MM.1S (cell line): Measurements from ENCODE around the gene CLIC5.
A peak's percentile ranks its signal among the peaks of the same experiment; 100 is the strongest.

ENCODE experiments used
- DNase-seq: peaks from one replicate; pipeline ENCODE4 v3.0.0-alpha.2; 2015
- H2AFZ ChIP-seq: fragments of 300-600 bp; sonication (generic); 2 replicates; pipeline ENCODE4 v1.6.0; 2016; ENCODE audit warnings: antibody characterized with exemption, low read length
- H3F3A ChIP-seq: fragments of 300-600 bp; sonication (generic); 2 replicates; pipeline ENCODE4 v1.6.1; 2016; ENCODE audit warnings: mild to moderate bottlenecking, antibody characterized with exemption, low read length, moderate library complexity, mixed read lengths; ENCODE audit not compliant: insufficient read depth
- H3K27ac ChIP-seq: fragments of 300-600 bp; sonication (generic); 2 replicates; pipeline ENCODE4 v1.5.1; 2016; ENCODE audit warnings: mild to moderate bottlenecking, low read length
- H3K27me3 ChIP-seq: fragments of 300-600 bp; sonication (generic); replicated peaks from 2 replicates; pipeline ENCODE4 v1.6.0; 2016; ENCODE audit warnings: low read length; ENCODE audit not compliant: insufficient read depth
- H3K36me3 ChIP-seq: fragments of 300-600 bp; sonication (generic); replicated peaks from 2 replicates; pipeline ENCODE4 v1.6.1; 2016; ENCODE audit warnings: mild to moderate bottlenecking, low read length, mixed read lengths; ENCODE audit not compliant: insufficient read depth
- H3K4me1 ChIP-seq: fragments of 300-600 bp; sonication (generic); 2 replicates; pipeline ENCODE4 v1.6.1; 2016; ENCODE audit warnings: low read length, mixed read lengths
- H3K4me2 ChIP-seq: fragments of 300-600 bp; sonication (generic); 2 replicates; pipeline ENCODE4 v1.6.0; 2016; ENCODE audit warnings: low read depth, low read length
- H3K4me3 ChIP-seq: fragments of 300-600 bp; sonication (generic); 2 replicates; pipeline ENCODE4 v1.5.1; 2016; ENCODE audit warnings: low read length, mixed read lengths
- H3K79me2 ChIP-seq: fragments of 300-600 bp; sonication (generic); 2 replicates; pipeline ENCODE4 v1.6.1; 2016; ENCODE audit warnings: mixed run types, low read length, mixed read lengths
- H3K9ac ChIP-seq: fragments of 300-600 bp; sonication (generic); 2 replicates; pipeline ENCODE4 v1.6.1; 2016; ENCODE audit warnings: low read length, mixed read lengths
- H3K9me2 ChIP-seq: fragments of 300-600 bp; sonication (generic); replicated peaks from 2 replicates; pipeline ENCODE4 v1.6.1; 2016; ENCODE audit warnings: mild to moderate bottlenecking, low read length, mixed read lengths; ENCODE audit not compliant: insufficient read depth
- H3K9me3 ChIP-seq: fragments of 300-600 bp; sonication (generic); replicated peaks from 2 replicates; pipeline ENCODE4 v1.6.1; 2016; ENCODE audit warnings: mild to moderate bottlenecking, low read length, mixed read lengths; ENCODE audit not compliant: insufficient read depth
- H4K20me1 ChIP-seq: fragments of 300-600 bp; sonication (generic); 2 replicates; pipeline ENCODE4 v1.6.1; 2016; ENCODE audit warnings: mild to moderate bottlenecking, low read length, moderate library complexity, mixed read lengths; ENCODE audit not compliant: insufficient read depth
- CTCF ChIP-seq: fragments of 300-600 bp; sonication (generic); IDR thresholded peaks from 2 replicates; pipeline ENCODE4 v1.5.1; 2016; ENCODE audit warnings: antibody characterized with exemption, low read length, mixed read lengths
- EZH2 ChIP-seq: fragments of 300-600 bp; sonication (generic); optimal IDR thresholded peaks from 2 replicates; pipeline ENCODE3; 2017; ENCODE audit warnings: low read depth, mild to moderate bottlenecking, antibody characterized with exemption, low read length, mixed read lengths
- EZH2phosphoT487 ChIP-seq: fragments of 300-600 bp; sonication (generic); IDR thresholded peaks from 2 replicates; pipeline ENCODE4 v1.6.1; 2018; ENCODE audit warnings: antibody characterized with exemption, low read length

Gene CLIC5

DNA sequence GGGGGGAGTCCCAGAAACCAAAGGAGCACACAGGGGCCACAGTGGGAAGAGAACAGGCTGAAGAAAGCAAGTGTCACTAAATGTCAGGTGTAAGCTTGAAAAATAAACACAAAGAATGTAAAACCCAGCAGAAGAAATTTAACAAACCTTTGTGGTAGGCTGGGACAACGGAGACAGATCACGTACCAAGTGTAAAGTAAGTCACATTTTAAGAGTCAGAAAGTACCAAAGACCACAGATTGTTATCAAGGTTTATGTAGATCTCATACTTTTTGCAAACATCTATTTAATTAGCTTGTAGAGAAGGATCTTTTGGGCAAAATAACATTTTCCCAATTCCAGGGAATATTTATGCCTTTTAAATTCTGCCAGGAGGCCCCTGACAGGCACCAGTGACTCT is 1.6 kb downstream of the CLIC5 start:
- H3K27me3 ChIP-seq: no peaks in the 10 kb centered on the region
- no peaks in the 10 kb centered on the region for H3K79me2 ChIP-seq
- H3F3A ChIP-seq: peaks cover 6% of the 10 kb centered on the region; the same call in 1 of the 2 replicates
- H3K27ac ChIP-seq: no peak overlapping the region
- H3K9me3 ChIP-seq: no peaks in the 10 kb centered on the region
- TF ChIP-seq CTCF (no peak), EZH2phosphoT487 (no peak), EZH2 (no peak)
- DNase-seq: no peak
- no peaks in the 10 kb centered on the region for H3K36me3 ChIP-seq
- H3K4me2 ChIP-seq: peak overlapping the region; percentile 59; the same call in 1 of the 2 replicates
- H3K4me3 ChIP-seq: peak overlapping the region; percentile 76; the same call in 1 of the 2 replicates
- H4K20me1 ChIP-seq: no peaks in the 10 kb centered on the region
- H2AFZ ChIP-seq: no peak overlapping the region
- H3K9me2 ChIP-seq: no peaks in the 10 kb centered on the region
- peaks cover 18% of the 10 kb centered on the region for H3K4me1 ChIP-seq
- H3K9ac ChIP-seq: no peak overlapping the region

DNA sequence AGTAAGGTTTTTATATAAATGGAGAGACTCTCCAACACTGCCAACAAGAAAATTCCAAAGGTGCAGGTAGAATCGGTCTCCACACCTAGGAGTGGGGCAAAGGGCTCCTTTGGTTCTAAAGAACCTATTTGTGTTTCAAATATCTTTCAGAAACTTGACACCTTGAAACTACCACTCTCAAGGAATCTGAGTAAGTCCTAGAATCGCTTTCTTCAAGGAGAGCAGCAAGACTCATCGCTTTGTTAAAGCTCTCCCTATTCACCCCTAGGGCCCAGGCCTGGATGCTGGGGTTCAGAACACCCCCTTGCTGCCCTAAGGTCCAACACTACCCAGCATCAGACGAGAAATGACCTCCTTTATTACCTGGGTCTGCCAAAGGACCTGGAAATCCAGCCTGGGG is 2.0 kb downstream of the CLIC5 start:
- no peaks in the 10 kb centered on the region for H4K20me1 ChIP-seq
- no peak overlapping the region for H3K4me2 ChIP-seq

GRCh38 chr6:46012834-46013233 is 2.8 kb downstream of the CLIC5 start:
- no peaks in the 10 kb centered on the region for H4K20me1 ChIP-seq
- H3F3A ChIP-seq: peaks cover 6% of the 10 kb centered on the region; the same call in 1 of the 2 replicates
- TF ChIP-seq CTCF (no peak), EZH2 (no peak), EZH2phosphoT487 (no peak)
- no peaks in the 10 kb centered on the region for H3K27me3 ChIP-seq
- H3K9me2 ChIP-seq: no peaks in the 10 kb centered on the region
- H3K4me2 ChIP-seq: no peak overlapping the region
- no peak overlapping the region for H2AFZ ChIP-seq
- H3K4me3 ChIP-seq: no peak overlapping the region
- H3K4me1 ChIP-seq: peaks cover 18% of the 10 kb centered on the region
- no peak for DNase-seq
- no peaks in the 10 kb centered on the region for H3K9me3 ChIP-seq
- H3K79me2 ChIP-seq: no peaks in the 10 kb centered on the region
- no peak overlapping the region for H3K27ac ChIP-seq
- H3K9ac ChIP-seq: no peak overlapping the region
- no peaks in the 10 kb centered on the region for H3K36me3 ChIP-seq

More for the DNA sequence above, 2.0 kb downstream of the CLIC5 start:
- H3K27me3 ChIP-seq: no peaks in the 10 kb centered on the region
- no peaks in the 10 kb centered on the region for H3K79me2 ChIP-seq
- no peak overlapping the region for H3K9ac ChIP-seq
- H3K9me2 ChIP-seq: no peaks in the 10 kb centered on the region
- peaks cover 6% of the 10 kb centered on the region; the same call in 1 of the 2 replicates for H3F3A ChIP-seq
- H3K27ac ChIP-seq: no peak overlapping the region
- H3K4me1 ChIP-seq: peaks cover 18% of the 10 kb centered on the region
- H2AFZ ChIP-seq: no peak overlapping the region
- DNase-seq: no peak
- no peak overlapping the region for H3K4me3 ChIP-seq
- TF ChIP-seq EZH2phosphoT487: no peak
- TF ChIP-seq CTCF: no peak
- no peak for TF ChIP-seq EZH2
- H3K36me3 ChIP-seq: no peaks in the 10 kb centered on the region
- no peaks in the 10 kb centered on the region for H3K9me3 ChIP-seq
